HepG2 (cell line): ENCODE results near the gene OR13J1. TPM values are rescaled to one million over a fixed set of nuclear protein-coding genes. Genes with fewer than 3 reads are reported as not detected.

ENCODE experiments used
- ATAC-seq: fragments of 200-7000 bp; cut with Tn5 transposase; 3 replicates; pipeline ENCODE4 v1.9.1; 2020; ENCODE audit warnings: mild to moderate bottlenecking, moderate library complexity
- BruUV-seq: library from RNA; stranded (reverse); fragments of 400-500 nt; replicated peaks from 2 replicates; lab custom pipeline; 2021; lab: Mats Ljungman, UMichigan
- CTCF ChIA-PET: fragments of 300-600 bp; formaldehyde crosslinking; extraction: SDS; loops from one replicate; lab custom pipeline; 2021; ENCODE audit warnings: low total read pairs, inconsistent platforms, low intra/inter-chr PET ratio; lab: Yijun Ruan, JAX
- POLR2A ChIA-PET: fragments of 350-600 bp; sonication (Branson Sonifier 250); formaldehyde crosslinking; loops from one replicate; lab custom pipeline; 2020; ENCODE audit warnings: antibody characterized with exemption, inconsistent platforms; lab: Yijun Ruan, JAX
- DNase-seq: peaks from one replicate; pipeline ENCODE4 v3.0.0-alpha.2; 2015; ENCODE audit warnings: low spot score
- FAIRE-seq: peaks from 3 replicates; lab custom pipeline; 2011; peaks lifted over from hg19 to GRCh38; lab: Jason Lieb, UNC
- H2AFZ ChIP-seq: one replicate; pipeline ENCODE4 v1.6.1; 2011; ENCODE audit warnings: low read length, inconsistent platforms
- H3K27ac ChIP-seq: fragments of 300-600 bp; 3 replicates; pipeline ENCODE4 v1.8.0; 2011; ENCODE audit warnings: mixed run types, mild to moderate bottlenecking, mixed read lengths, low read length, inconsistent platforms; ENCODE audit not compliant: insufficient read depth; ENCODE audit errors: extremely low read length
- H3K27me3 ChIP-seq, 2 experiments: fragments of 200-600 bp in 1 of 2; 2 replicates in 1 of 2; 3 replicates in 1 of 2; pipeline versions ENCODE4 v1.6.0 to v1.8.0; 2011; ENCODE audit warnings: low read length in 2 of 2, mild to moderate bottlenecking in 2 of 2, moderate library complexity in 2 of 2, inconsistent platforms in 1 of 2; ENCODE audit not compliant: insufficient read depth in 2 of 2, control insufficient read depth in 1 of 2
- H3K36me3 ChIP-seq, 2 experiments: fragments of 200-600 bp in 1 of 2; replicated peaks in 1 of 2; 2 replicates in 1 of 2; 3 replicates in 1 of 2; pipeline versions ENCODE4 v1.5.1 to v1.8.0; 2011; ENCODE audit warnings: low read length in 2 of 2, inconsistent platforms in 1 of 2; ENCODE audit not compliant: insufficient read depth in 2 of 2, control insufficient read depth in 1 of 2
- H3K4me1 ChIP-seq: 2 replicates; pipeline ENCODE4 v1.5.1; 2012; ENCODE audit warnings: low read length, inconsistent platforms; ENCODE audit not compliant: insufficient read depth
- H3K4me2 ChIP-seq: 2 replicates; pipeline ENCODE4 v1.6.0; 2011; ENCODE audit warnings: low read depth, low read length, inconsistent platforms
- H3K4me3 ChIP-seq, 3 experiments: fragments of 200-600 bp in 1 of 3; sonication (generic), shearing (Covaris generic) in 1 of 3; replicated peaks in 1 of 3; 2 replicates each; pipeline ENCODE4 v1.5.1; 2011 to 2016; ENCODE audit warnings: low read length in 3 of 3, inconsistent platforms in 2 of 3, low read depth in 2 of 3, mild to moderate bottlenecking in 2 of 3, control low read depth in 1 of 3, mixed read lengths in 1 of 3; ENCODE audit not compliant: insufficient read depth in 1 of 3
- H3K79me2 ChIP-seq: one replicate; pipeline ENCODE4 v1.6.1; 2011; ENCODE audit warnings: low read length, inconsistent platforms; ENCODE audit not compliant: insufficient read depth
- H3K9ac ChIP-seq: 2 replicates; pipeline ENCODE4 v1.6.0; 2011; ENCODE audit warnings: mild to moderate bottlenecking, low read depth, low read length, inconsistent platforms; ENCODE audit not compliant: insufficient read depth
- H3K9me3 ChIP-seq: 2 replicates; pipeline ENCODE4 v1.5.1; 2012; ENCODE audit warnings: mild to moderate bottlenecking, low read length
- H4K20me1 ChIP-seq: 2 replicates; pipeline ENCODE4 v1.6.0; 2011; ENCODE audit warnings: inconsistent platforms, mild to moderate bottlenecking, low read length, moderate library complexity; ENCODE audit not compliant: insufficient read depth
- CREM ChIP-seq, 2 experiments: sonication (generic) in 1 of 2; formaldehyde crosslinking in 1 of 2; IDR thresholded peaks; 2 replicates each; pipeline versions ENCODE4 v1.4.0 to v1.6.1; 2016 to 2020; ENCODE audit warnings: antibody characterized with exemption in 1 of 2, mild to moderate bottlenecking in 1 of 2, missing genetic modification reagents in 1 of 2
- DZIP1 ChIP-seq: sonication (generic); formaldehyde crosslinking; IDR thresholded peaks from 2 replicates; pipeline ENCODE4 v1.5.0; 2020; ENCODE audit warnings: mild to moderate bottlenecking, missing genetic modification reagents
- EEA1 ChIP-seq: sonication (generic); formaldehyde crosslinking; IDR thresholded peaks from 2 replicates; pipeline ENCODE4 v1.5.1; 2020; ENCODE audit warnings: mild to moderate bottlenecking, missing genetic modification reagents, borderline replicate concordance
- HNRNPUL1 ChIP-seq: fragments of 200-400 bp; formaldehyde crosslinking; IDR thresholded peaks from 2 replicates; pipeline ENCODE4 v1.6.1; 2017; ENCODE audit warnings: low read depth, mild to moderate bottlenecking, low read length, moderate library complexity
- NRL ChIP-seq: sonication (generic); formaldehyde crosslinking; IDR thresholded peaks from 2 replicates; pipeline ENCODE4 v1.5.0; 2020; ENCODE audit warnings: missing genetic modification reagents, mild to moderate bottlenecking, moderate library complexity, borderline replicate concordance
- ONECUT2 ChIP-seq: sonication (generic); formaldehyde crosslinking; IDR thresholded peaks from 2 replicates; pipeline ENCODE4 v1.4.0; 2020; ENCODE audit warnings: missing genetic modification reagents
- PRPF4 ChIP-seq: fragments of 200-400 bp; formaldehyde crosslinking; IDR thresholded peaks from 2 replicates; pipeline ENCODE4 v1.6.1; 2016; ENCODE audit warnings: low read length, low read depth; ENCODE audit not compliant: poor library complexity, severe bottlenecking
- SIN3B ChIP-seq: fragments of 150-350 bp; IDR thresholded peaks from 2 replicates; pipeline ENCODE4 v1.6.1; 2014; ENCODE audit warnings: low read length
- SIX4 ChIP-seq: sonication (generic); formaldehyde crosslinking; IDR thresholded peaks from 2 replicates; pipeline ENCODE4 v1.4.0; 2020; ENCODE audit warnings: missing genetic modification reagents
- SMARCC2 ChIP-seq: fragments of 450-650 bp; IDR thresholded peaks from 2 replicates; pipeline ENCODE4 v1.6.1; 2017; ENCODE audit warnings: antibody characterized with exemption, mild to moderate bottlenecking
- TFE3 ChIP-seq: IDR thresholded peaks from 2 replicates; pipeline ENCODE4 v1.6.1; 2016
- THAP8 ChIP-seq: sonication (generic); formaldehyde crosslinking; IDR thresholded peaks from 2 replicates; pipeline ENCODE4 v1.5.1; 2020; ENCODE audit warnings: missing genetic modification reagents, mild to moderate bottlenecking, borderline replicate concordance
- ZBTB25 ChIP-seq: IDR thresholded peaks from 2 replicates; pipeline ENCODE4 v1.6.1; 2018; ENCODE audit warnings: missing genetic modification reagents
- ZNF275 ChIP-seq: sonication (generic); formaldehyde crosslinking; IDR thresholded peaks from 2 replicates; pipeline ENCODE4 v1.8.0; 2022; ENCODE audit warnings: missing genetic modification reagents, mild to moderate bottlenecking, inconsistent platforms, borderline replicate concordance
- ZNF670 ChIP-seq: sonication (generic); formaldehyde crosslinking; IDR thresholded peaks from 2 replicates; pipeline ENCODE4 v1.8.0; 2022; ENCODE audit warnings: mild to moderate bottlenecking, missing genetic modification reagents, borderline replicate concordance
- ZNF737 ChIP-seq: sonication (generic); formaldehyde crosslinking; IDR thresholded peaks from 2 replicates; pipeline ENCODE4 v1.5.0; 2020; ENCODE audit warnings: missing genetic modification reagents, mild to moderate bottlenecking, borderline replicate concordance
- ZNF747 ChIP-seq: sonication (generic); formaldehyde crosslinking; IDR thresholded peaks from 2 replicates; pipeline ENCODE4 v1.8.1; 2023; ENCODE audit warnings: missing genetic modification reagents, mild to moderate bottlenecking, borderline replicate concordance
- ZNF777 ChIP-seq: sonication (generic); formaldehyde crosslinking; IDR thresholded peaks from 2 replicates; pipeline ENCODE4 v1.4.0; 2020; ENCODE audit warnings: missing genetic modification reagents
- WGBS: methylation state at CpG from one replicate; pipeline ENCODE4 v1.1.6; 2017; ENCODE audit warnings: low lambda C conversion rate; 5-methylcytosine and 5-hydroxymethylcytosine counted together
- in situ Hi-C: cut with HindIII; loops from 2 replicates; pipeline ENCODE4 v1.10.0; 2017; ENCODE audit warnings: low pct_unique_long_range_greater_than_20kb; ENCODE audit not compliant: extremely low pct_ligation_motif_present
- intact Hi-C: fragments of 100-400 bp; cut with micrococcal nuclease; formaldehyde crosslinking; loops from one replicate; pipeline ENCODE4 v1.10.0; 2022; ENCODE audit not compliant: unreplicated experiment
- polyA plus RNA-seq, 8 experiments: library from polyadenylated mRNA; depleted of rRNA in 3 of 8; stranded (reverse) in 7 of 8; unstranded in 1 of 8; fragments of >200 nt; fragmentation: Illumina TruSeq in 4 of 8; extraction: Trizol in 4 of 8; gene quantifications; 2 replicates each; pipeline versions ENCODE4 v1.2.1 to v1.2.3, GENCODE V29; 2011 to 2016; ENCODE audit warnings: low read depth in 4 of 8, missing spikeins in 1 of 8, mixed read lengths in 1 of 8; ENCODE audit not compliant: insufficient read depth in 1 of 8
- total RNA-seq, 5 experiments: library from RNA; depleted of rRNA; stranded (reverse); fragments of >200 nt; fragmentation: Illumina TruSeq; extraction: Trizol; gene quantifications; 2 replicates each; pipeline ENCODE4 v1.2.3, GENCODE V29; 2016; ENCODE audit warnings: low read depth in 1 of 5

Gene OR13J1
- total and polyA plus RNA-seq, 2 of the 13 experiments (the other 11 are each of a cell fraction or from before 2014, with no cell fraction given) = not detected

- no peak overlapping the region for H3K4me2 ChIP-seq
These were observed 10.2 kb downstream of the OR13J1 start for GRCh38 chr9:35859990-35860339.

More at GRCh38 chr9:35859990-35860339, 10.2 kb downstream of the OR13J1 start:
- ChIA-PET POLR2A (no interaction called here), CTCF (no interaction called here)
- Histone ChIP-seq H3K27ac (no peak overlapping the region), H4K20me1 (no peaks in the 10 kb centered on the region), H2AFZ (no peak overlapping the region), H3K36me3 (no peaks in the 10 kb centered on the region), H3K79me2 (no peaks in the 10 kb centered on the region), H3K27me3 (peaks cover 1 to 23% of the 10 kb centered on the region in 2 experiments; a peak in 2 of 5 replicates), H3K4me3 (no peak overlapping the region), H3K4me1 (no peaks in the 10 kb centered on the region), H3K9ac (no peak overlapping the region), H3K9me3 (no peaks in the 10 kb centered on the region)
- ATAC-seq = no peak
- BruUV-seq = no TSS peak
- TF ChIP-seq CREM (IDR thresholded peaks at IDR 0.05) = no peak
- no peak for TF ChIP-seq CREM (CRISPR knock-in tag; IDR thresholded peaks at IDR 0.05)
- no peak for TF ChIP-seq ZNF737
- no peak for TF ChIP-seq NRL (CRISPR knock-in tag)
- no peak for TF ChIP-seq SIX4 (CRISPR knock-in tag)
- no peak for TF ChIP-seq ZBTB25 (CRISPR knock-in tag)
- no peak for TF ChIP-seq ONECUT2 (CRISPR knock-in tag)
- TF ChIP-seq ZNF777 (CRISPR knock-in tag) = no peak
- no peak for TF ChIP-seq DZIP1 (CRISPR knock-in tag)
- no peak for TF ChIP-seq THAP8 (CRISPR knock-in tag)
- TF ChIP-seq SIN3B = no peak
- no peak for TF ChIP-seq HNRNPUL1
- no peak for TF ChIP-seq ZNF747 (CRISPR knock-in tag)
- no peak for TF ChIP-seq ZNF275 (CRISPR knock-in tag)
- no peak for TF ChIP-seq ZNF670 (CRISPR knock-in tag)
- no peak for TF ChIP-seq EEA1 (CRISPR knock-in tag)
- TF ChIP-seq SMARCC2 = no peak
- TF ChIP-seq TFE3 (CRISPR knock-in tag) = no peak
- TF ChIP-seq PRPF4 = no peak
- WGBS = 13% methylated on average over 3 of the region's 3 CpGs
- FAIRE-seq = no peak
- no peak for DNase-seq
- intact Hi-C loops (no loop called here), in situ Hi-C loops (no loop called here)
